Neuron (in vitro differentiated cells): ENCODE measurements around the gene YBEY.
A peak's percentile ranks its signal among the peaks of the same experiment; 100 is the strongest.
"Not testable (repeated sequence)": the region's sequence is repeated elsewhere in the genome, so short reads cannot be mapped to it uniquely, and the experiment has no call there.

ENCODE experiments used
- H2AFZ ChIP-seq: one replicate; pipeline ENCODE4 v1.6.1; 2013; ENCODE audit warnings: low read depth, mild to moderate bottlenecking, inconsistent platforms, low read length, moderate library complexity
- H3K27me3 ChIP-seq: one replicate; pipeline ENCODE4 v1.6.1; 2013; ENCODE audit warnings: low read length; ENCODE audit not compliant: insufficient read depth
- H3K36me3 ChIP-seq: one replicate; pipeline ENCODE4 v1.6.1; 2013; ENCODE audit warnings: low read length; ENCODE audit not compliant: insufficient read depth
- H3K4me1 ChIP-seq: one replicate; pipeline ENCODE4 v1.6.1; 2013; ENCODE audit warnings: low read length; ENCODE audit not compliant: insufficient read depth
- H3K4me3 ChIP-seq: 2 replicates; pipeline ENCODE4 v1.5.1; 2013; ENCODE audit warnings: mild to moderate bottlenecking, low read length, moderate library complexity
- H3K9me3 ChIP-seq: one replicate; pipeline ENCODE4 v1.6.1; 2013; ENCODE audit warnings: low read length

Gene YBEY, protein sequence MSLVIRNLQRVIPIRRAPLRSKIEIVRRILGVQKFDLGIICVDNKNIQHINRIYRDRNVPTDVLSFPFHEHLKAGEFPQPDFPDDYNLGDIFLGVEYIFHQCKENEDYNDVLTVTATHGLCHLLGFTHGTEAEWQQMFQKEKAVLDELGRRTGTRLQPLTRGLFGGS

DNA sequence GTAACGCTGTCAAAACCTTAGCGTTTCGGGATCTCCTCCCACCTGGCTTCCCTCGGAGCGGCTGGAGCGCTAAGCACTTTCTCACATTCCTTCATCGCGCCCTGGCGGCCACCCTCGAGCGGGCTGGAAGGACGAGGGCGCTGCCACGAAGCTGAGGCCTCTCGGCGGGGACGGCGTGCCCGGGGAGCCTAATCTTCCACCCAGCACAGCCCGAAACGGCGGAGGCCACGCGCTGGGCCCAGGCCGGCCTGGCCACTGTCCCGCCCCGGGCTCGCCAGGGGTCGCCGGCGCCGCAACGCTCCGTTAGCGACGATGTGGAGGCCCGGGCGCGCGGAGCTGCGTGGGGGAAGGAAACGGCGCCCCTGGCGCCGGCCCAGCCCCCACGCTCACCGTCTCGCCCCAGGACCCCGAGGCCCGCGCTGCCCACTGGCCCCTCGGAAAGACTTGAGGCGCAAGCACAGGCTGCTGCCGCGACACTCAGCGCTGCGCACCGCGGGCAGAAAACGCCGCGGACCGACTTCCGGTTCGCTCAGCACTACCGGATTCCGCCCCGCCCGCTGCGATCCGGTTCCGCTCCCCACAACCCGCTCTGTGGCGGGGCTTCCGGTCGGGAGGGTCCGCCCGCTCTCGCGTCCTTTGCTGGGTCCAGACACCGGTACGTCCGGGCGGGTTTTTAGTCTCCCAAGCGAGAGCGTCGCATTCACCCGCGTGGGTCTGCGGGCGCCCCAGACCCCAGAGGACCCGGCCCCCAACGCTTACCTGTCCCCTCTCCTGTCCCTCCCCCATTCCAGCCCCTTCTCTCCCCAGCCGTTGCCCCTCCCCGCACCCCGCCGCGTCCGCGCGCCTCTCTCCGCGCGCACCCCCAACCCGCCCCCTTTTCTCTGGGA is at the start of gene YBEY:
YBEY (plus strand) TSS at position 582 of the 887 bp plus-strand sequence. CDS start 572 bp downstream, outside the sequence.
- Histone ChIP-seq H3K4me1 (peaks cover 35% of the 10 kb centered on the region), H3K9me3 (peaks cover 8% of the 10 kb centered on the region), H3K27me3 (no peaks in the 10 kb centered on the region), H2AFZ (peak within 1 kb of the TSS; percentile 83), H3K4me3 (peak within 1 kb of the TSS; percentile 86), H3K36me3 (peaks cover 46% of the 10 kb centered on the region)

DNA sequence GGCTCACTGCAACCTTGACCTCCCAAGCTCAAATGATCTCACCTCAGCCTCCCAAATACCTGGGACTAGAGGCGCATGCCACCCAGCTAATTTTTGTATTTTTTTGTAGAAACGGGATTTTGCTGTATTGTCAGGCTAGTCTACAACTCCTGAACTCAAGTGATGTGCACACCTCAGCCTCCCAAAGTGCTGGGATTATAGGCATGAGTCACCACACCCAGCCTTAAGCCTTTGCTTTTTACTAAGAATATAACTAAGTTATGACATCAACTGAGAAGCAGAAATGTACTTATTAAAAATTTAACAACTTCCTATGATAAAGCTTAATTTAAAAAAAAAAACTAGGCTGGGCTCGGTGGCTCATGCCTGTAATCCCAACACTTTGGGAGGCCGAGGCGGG is 48.7 kb upstream of the YBEY start:
- no peak overlapping the region for H2AFZ ChIP-seq
- no peaks in the 10 kb centered on the region for H3K4me1 ChIP-seq
- H3K4me3 ChIP-seq = no peak overlapping the region
- H3K36me3 ChIP-seq = peaks cover 90% of the 10 kb centered on the region
- H3K9me3 ChIP-seq = peaks cover 2% of the 10 kb centered on the region
- H3K27me3 ChIP-seq = no peaks in the 10 kb centered on the region

DNA sequence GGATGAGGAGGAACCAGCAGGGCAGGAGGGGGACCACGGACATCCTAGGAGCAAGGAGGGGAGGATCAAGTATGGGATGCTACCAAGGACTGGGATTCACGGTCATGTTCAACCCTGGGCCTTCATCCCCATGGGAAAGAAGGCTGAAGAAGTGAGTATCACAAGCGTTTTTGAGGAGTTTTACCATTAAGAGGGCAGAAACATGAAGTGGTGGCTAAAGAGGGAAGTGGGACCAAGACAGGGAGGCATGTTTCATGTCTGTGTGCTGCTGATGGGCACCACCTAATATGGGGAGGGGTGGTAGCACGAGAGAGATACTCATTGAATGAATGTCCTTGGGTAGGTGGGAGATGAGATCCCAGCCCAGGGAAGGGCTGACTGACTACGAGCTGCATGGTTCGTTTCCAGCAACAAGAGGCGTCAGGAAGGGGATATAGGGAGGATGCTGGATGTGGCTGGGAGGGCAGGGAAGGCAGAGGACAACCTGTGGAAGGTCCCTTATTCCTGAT is 46.3 kb upstream of the YBEY start:
- H2AFZ ChIP-seq = no peak overlapping the region
- no peak overlapping the region for H3K4me3 ChIP-seq
- peaks cover 91% of the 10 kb centered on the region for H3K36me3 ChIP-seq
- H3K4me1 ChIP-seq = no peaks in the 10 kb centered on the region
- H3K27me3 ChIP-seq = no peaks in the 10 kb centered on the region
- no peaks in the 10 kb centered on the region for H3K9me3 ChIP-seq

DNA sequence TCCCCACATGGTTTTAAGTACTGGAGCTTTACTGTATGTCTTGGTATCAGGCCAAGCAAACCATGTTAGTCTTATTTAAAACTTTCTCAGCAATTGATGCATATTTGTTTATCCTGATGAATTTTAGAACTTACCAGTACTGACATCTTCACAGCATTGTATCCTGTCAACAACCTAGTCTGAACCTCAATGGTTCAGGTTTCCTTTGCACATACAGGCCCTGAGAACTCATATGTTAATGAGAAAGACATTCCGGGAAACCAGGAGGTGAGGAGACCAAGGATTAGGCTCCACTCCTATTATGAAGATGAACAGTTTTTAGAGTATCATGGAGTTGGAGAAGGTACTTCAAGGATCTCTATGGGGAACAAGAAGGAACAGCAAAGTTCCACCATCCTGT is 44.6 kb upstream of the YBEY start:
- not testable (repeated sequence) for H3K27me3 ChIP-seq, H3K9me3 ChIP-seq, H3K4me3 ChIP-seq, H3K4me1 ChIP-seq, H2AFZ ChIP-seq
- peaks cover 89% of the 10 kb centered on the region for H3K36me3 ChIP-seq

DNA sequence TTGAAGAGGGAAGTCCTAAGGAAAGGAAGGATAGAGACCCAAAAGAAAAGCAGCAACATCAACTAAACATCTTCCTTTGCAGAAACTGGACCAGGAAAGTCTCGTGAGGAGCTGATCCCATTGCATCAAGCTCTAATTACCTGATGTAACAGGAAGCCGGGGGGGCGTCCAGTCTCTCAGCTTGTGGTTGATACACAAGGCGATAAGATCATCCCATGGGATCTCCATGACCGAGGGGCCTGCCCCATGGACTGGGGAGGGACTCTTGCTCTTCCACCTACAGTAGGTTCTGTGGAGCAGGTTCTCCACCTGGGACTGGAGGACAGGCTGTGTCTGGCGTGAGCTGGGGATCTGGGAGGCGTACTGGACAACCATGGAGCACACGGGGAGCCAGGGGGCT is 42.8 kb upstream of the YBEY start:
- Histone ChIP-seq H3K27me3 (no peaks in the 10 kb centered on the region), H3K36me3 (peaks cover 93% of the 10 kb centered on the region)

DNA sequence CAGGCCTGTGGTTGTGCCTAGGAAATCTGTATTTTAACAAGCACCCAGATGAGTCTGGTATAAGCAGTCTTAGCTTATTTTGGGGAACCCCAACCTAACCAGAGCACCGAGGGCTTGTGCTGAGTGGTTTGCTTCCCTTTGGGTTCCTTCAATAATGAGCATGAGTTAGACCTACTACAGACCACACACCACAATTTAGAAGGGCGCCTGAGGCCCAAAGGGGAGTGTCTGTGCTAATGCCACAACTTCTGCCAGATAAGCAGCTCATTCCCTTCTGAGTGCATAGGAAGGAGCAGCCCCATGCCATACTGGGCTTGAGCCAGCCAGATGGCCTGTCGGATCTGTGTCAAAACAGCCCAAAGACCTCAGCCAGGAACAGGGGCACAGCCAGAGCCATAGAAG is 42.2 kb upstream of the YBEY start:
- Histone ChIP-seq H2AFZ (no peak overlapping the region), H3K4me3 (no peak overlapping the region), H3K4me1 (no peaks in the 10 kb centered on the region), H3K27me3 (no peaks in the 10 kb centered on the region), H3K9me3 (no peaks in the 10 kb centered on the region), H3K36me3 (peaks cover 92% of the 10 kb centered on the region)

More for the DNA sequence above, 42.8 kb upstream of the YBEY start:
- no peak overlapping the region for H3K4me3 ChIP-seq
- H3K4me1 ChIP-seq = no peaks in the 10 kb centered on the region
- H3K9me3 ChIP-seq = no peaks in the 10 kb centered on the region
- no peak overlapping the region for H2AFZ ChIP-seq

DNA sequence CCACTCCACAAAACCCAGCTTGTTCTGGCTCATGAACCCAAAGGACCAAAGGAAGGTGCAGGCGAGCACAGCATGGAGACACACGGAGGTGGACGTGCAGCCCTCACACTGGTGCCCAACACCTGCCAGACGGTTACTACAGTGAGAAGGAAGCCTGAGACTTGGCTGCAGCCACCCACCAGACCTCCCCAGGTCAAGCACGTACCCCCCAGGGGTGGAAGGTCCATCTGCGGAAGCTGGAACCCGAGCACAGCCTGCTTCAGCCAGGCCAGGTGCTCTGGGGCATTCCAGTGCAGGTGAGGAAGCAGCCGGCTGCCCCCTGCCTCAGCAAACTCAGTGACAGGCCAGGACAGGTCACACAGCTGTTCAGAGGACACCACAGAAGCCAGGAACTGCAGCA is 41.5 kb upstream of the YBEY start:
- H3K4me3 ChIP-seq = no peak overlapping the region
- no peaks in the 10 kb centered on the region for H3K4me1 ChIP-seq
- no peaks in the 10 kb centered on the region for H3K27me3 ChIP-seq
- no peak overlapping the region for H2AFZ ChIP-seq
- H3K9me3 ChIP-seq = no peaks in the 10 kb centered on the region
- peaks cover 88% of the 10 kb centered on the region for H3K36me3 ChIP-seq

DNA sequence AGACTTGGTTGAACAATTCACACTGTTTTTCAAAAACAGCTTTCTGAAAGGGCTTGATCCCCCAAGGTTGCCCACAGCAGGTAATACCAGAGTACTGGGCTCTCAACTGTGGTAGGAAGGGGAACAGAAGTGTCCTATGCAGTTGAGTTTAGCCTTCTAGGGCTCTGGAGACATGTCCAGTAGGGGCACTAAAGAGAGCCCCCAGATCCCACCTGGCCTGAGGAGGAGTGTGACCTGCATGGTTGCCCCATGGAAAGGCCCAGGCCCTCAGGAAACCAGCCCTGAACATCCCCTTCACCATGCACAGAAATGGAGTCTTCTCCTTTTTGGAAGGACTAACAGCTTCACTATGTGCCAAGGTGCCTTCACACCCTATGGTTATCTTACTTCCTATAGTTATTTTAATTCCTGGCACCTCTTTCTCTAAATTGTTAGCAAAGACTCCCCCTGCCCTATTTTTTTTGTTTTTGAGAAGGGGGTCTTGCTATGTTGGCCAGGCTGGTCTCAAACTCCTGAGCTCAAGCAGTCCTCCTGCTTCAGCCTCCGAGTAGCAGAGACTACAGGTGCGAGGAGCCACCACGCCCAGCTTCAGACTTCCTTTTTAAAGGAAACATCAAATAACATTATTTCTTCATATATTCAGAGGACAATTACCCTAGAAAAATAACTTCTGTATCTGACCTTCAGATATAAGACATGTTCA is 40.8 kb upstream of the YBEY start:
- H3K4me1 ChIP-seq = no peaks in the 10 kb centered on the region
- H3K4me3 ChIP-seq = no peak overlapping the region
- H2AFZ ChIP-seq = no peak overlapping the region
- H3K9me3 ChIP-seq = no peaks in the 10 kb centered on the region
- H3K27me3 ChIP-seq = no peaks in the 10 kb centered on the region
- H3K36me3 ChIP-seq = peaks cover 87% of the 10 kb centered on the region

DNA sequence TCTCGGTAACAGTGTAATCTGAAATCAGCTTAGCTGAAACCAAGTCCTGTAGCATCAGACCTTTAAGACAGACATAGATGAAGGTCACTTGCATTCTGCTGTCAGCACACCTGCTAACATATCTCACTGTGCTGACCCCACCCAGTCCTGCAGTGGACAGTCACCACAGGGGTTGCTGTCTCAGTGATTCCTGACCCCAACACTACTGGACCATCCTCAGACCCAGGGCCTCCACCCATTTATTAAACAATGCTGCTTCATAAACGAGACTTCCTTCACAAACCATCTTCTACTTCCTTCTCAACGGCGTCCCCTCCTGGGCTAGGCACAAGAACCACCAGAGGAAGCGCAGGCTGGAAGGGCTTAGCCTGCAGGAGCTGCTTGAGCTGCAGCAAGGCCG is 39.8 kb upstream of the YBEY start:
- H3K27me3 ChIP-seq = no peaks in the 10 kb centered on the region

DNA sequence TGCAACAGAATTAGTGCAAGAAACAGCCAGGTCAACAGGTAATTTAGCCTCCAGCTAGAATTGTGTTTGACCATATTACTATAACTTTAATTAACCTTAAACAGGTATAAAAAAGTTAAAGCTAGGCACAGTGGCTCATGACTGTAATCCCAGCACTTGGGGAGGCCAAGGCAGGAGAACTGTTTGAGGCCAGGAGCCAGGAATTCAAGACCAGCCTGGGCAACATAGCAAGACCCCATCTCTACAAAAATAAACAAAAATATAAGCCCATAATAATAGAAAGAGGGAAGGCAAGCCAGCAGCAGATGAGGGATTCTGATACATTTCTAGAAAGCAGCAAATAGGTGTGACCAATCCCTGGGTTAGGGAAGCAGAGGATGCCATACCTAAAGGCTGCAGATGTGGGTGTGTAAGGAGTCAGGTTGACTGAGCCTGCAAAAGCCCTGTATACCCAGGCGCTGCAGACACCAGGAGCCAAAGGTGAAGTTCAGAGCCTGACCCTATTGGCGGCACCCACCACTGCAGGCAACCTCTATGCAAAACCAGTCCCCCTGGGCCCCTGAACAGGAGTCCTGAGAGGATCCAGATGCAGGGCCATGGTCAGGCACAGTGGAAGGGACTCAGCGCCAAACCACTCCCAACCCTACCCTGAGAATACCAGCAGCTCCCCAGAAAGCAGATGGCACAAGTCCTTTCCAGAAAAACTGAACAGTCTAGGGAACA is 38.3 kb upstream of the YBEY start:
- H3K36me3 ChIP-seq = peaks cover 83% of the 10 kb centered on the region
- no peak overlapping the region for H3K4me3 ChIP-seq
- H3K9me3 ChIP-seq = no peaks in the 10 kb centered on the region
- no peaks in the 10 kb centered on the region for H3K27me3 ChIP-seq
- H2AFZ ChIP-seq = no peak overlapping the region
- H3K4me1 ChIP-seq = no peaks in the 10 kb centered on the region

More for the DNA sequence above, 39.8 kb upstream of the YBEY start:
- H3K36me3 ChIP-seq = peaks cover 87% of the 10 kb centered on the region
- no peaks in the 10 kb centered on the region for H3K4me1 ChIP-seq
- no peaks in the 10 kb centered on the region for H3K9me3 ChIP-seq
- no peak overlapping the region for H2AFZ ChIP-seq
- H3K4me3 ChIP-seq = no peak overlapping the region

DNA sequence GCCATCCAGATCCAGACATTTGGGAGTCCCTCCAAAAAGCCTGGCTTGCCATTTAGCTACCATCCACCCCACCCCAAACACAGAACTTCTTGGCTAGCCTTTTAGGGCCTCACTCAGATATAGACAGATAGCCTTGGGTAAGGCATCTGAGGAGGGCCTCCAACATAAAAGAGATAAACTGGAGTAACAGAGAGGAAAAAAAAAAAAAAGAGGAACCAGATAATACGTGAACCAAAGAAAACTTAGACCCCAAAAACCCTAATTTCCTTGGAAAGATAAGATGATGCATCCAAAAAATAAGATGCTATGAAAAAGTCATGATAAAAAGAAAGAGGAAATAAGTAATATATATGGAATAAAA is 37.7 kb upstream of the YBEY start:
- Histone ChIP-seq H3K27me3 (no peaks in the 10 kb centered on the region), H3K36me3 (peaks cover 83% of the 10 kb centered on the region), H2AFZ (no peak overlapping the region), H3K4me1 (no peaks in the 10 kb centered on the region), H3K9me3 (no peaks in the 10 kb centered on the region), H3K4me3 (no peak overlapping the region)

DNA sequence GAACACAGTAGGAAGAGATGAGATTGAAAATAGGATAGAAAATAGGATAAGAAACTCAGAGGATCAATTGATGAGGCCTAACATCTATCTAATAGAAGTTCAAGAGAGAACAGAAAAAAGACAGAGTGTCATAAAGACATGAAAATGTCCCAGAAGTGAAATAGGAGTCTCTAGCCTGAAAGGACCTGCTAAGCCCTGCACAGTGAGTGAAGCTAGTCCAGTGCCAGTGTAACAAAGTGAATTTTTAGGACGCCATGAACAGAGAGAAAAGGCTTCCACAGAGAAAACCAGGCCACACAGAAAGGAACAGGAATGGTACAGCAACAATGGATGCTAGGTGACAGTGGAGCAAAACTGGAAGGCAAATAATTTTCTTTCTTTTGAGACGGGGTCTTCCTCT is 37.3 kb upstream of the YBEY start:
- Histone ChIP-seq H3K4me1 (no peaks in the 10 kb centered on the region), H3K9me3 (no peaks in the 10 kb centered on the region), H3K27me3 (no peaks in the 10 kb centered on the region), H3K36me3 (peaks cover 83% of the 10 kb centered on the region), H3K4me3 (no peak overlapping the region), H2AFZ (no peak overlapping the region)
